Loucy (cell line): ENCODE measurements around the gene LMNTD1.

Experiments
- H2AFZ ChIP-seq: fragments of 200-600 bp; sonication (generic); 2 replicates; pipeline ENCODE4 v1.6.0; 2016; ENCODE audit warnings: antibody characterized with exemption, mild to moderate bottlenecking, low read length, moderate library complexity
- H3F3A ChIP-seq: fragments of 200-600 bp; 2 replicates; pipeline ENCODE4 v1.6.0; 2016; ENCODE audit warnings: antibody characterized with exemption, low read depth, mild to moderate bottlenecking
- H3K27me3 ChIP-seq: fragments of 200-600 bp; sonication (generic); 2 replicates; pipeline ENCODE4 v1.6.1; 2014; ENCODE audit warnings: low read length, mild to moderate bottlenecking; ENCODE audit not compliant: insufficient read depth, poor library complexity, severe bottlenecking
- H3K36me3 ChIP-seq: fragments of 200-600 bp; sonication (generic); 2 replicates; pipeline ENCODE4 v1.6.1; 2016; ENCODE audit warnings: low read length; ENCODE audit not compliant: insufficient read depth
- H3K4me1 ChIP-seq: fragments of 200-600 bp; sonication (generic); 2 replicates; pipeline ENCODE4 v1.5.1; 2014; ENCODE audit warnings: low read length, mild to moderate bottlenecking; ENCODE audit not compliant: insufficient read depth, poor library complexity, severe bottlenecking
- H3K4me2 ChIP-seq: fragments of 200-600 bp; sonication (generic); 2 replicates; pipeline ENCODE4 v1.6.0; 2014; ENCODE audit warnings: antibody characterized with exemption, low read length, low read depth, mild to moderate bottlenecking; ENCODE audit not compliant: poor library complexity, severe bottlenecking
- H3K4me3 ChIP-seq: fragments of 200-600 bp; sonication (generic); 2 replicates; pipeline ENCODE4 v1.5.1; 2014; ENCODE audit warnings: low read length, mild to moderate bottlenecking, mixed read lengths; ENCODE audit not compliant: poor library complexity, severe bottlenecking
- H3K79me2 ChIP-seq: fragments of 200-600 bp; sonication (generic); 2 replicates; pipeline ENCODE4 v1.6.1; 2014; ENCODE audit warnings: low read length; ENCODE audit not compliant: insufficient read depth
- H3K9ac ChIP-seq: fragments of 200-600 bp; sonication (generic); 2 replicates; pipeline ENCODE4 v1.6.0; 2014; ENCODE audit warnings: mild to moderate bottlenecking, low read depth, low read length, moderate library complexity; ENCODE audit not compliant: poor library complexity, severe bottlenecking
- H3K9me2 ChIP-seq: fragments of 200-600 bp; sonication (generic); replicated peaks from 2 replicates; pipeline ENCODE4 v1.6.1; 2016; ENCODE audit warnings: low read depth, low read length, mixed read lengths
- H3K9me3 ChIP-seq: fragments of 200-600 bp; sonication (generic); 2 replicates; pipeline ENCODE4 v1.6.1; 2014; ENCODE audit warnings: mild to moderate bottlenecking, antibody characterized with exemption, low read length, low read depth; ENCODE audit not compliant: insufficient read depth
- H4K20me1 ChIP-seq: fragments of 200-600 bp; sonication (generic); 2 replicates; pipeline ENCODE4 v1.6.0; 2014; ENCODE audit warnings: antibody characterized with exemption, low read length, mild to moderate bottlenecking; ENCODE audit not compliant: insufficient read depth, poor library complexity, severe bottlenecking
- CTCF ChIP-seq: fragments of 200-600 bp; sonication (generic); conservative IDR thresholded peaks from 2 replicates; pipeline ENCODE4 v1.5.1; 2014; ENCODE audit warnings: mild to moderate bottlenecking, antibody characterized with exemption, low read length
- EZH2phosphoT487 ChIP-seq: fragments of 200-600 bp; IDR thresholded peaks from 2 replicates; pipeline ENCODE4 v1.6.1; 2018; ENCODE audit warnings: antibody characterized with exemption, mild to moderate bottlenecking, moderate library complexity, borderline replicate concordance

The LMNTD1 gene

GRCh38 chr12:25566202-25566949, 13.3 kb upstream of the LMNTD1 start:
- Histone ChIP-seq H3K4me1 (no peaks in the 10 kb centered on the region), H3K9ac (no peak overlapping the region), H3F3A (no peaks in the 10 kb centered on the region), H2AFZ (no peak overlapping the region), H3K9me2 (no peaks in the 10 kb centered on the region), H3K4me2 (no peak overlapping the region), H3K27me3 (no peaks in the 10 kb centered on the region), H3K9me3 (peaks cover 4% of the 10 kb centered on the region; the same call in 1 of the 2 replicates), H3K36me3 (no peaks in the 10 kb centered on the region), H3K79me2 (no peaks in the 10 kb centered on the region), H3K4me3 (no peak overlapping the region), H4K20me1 (no peaks in the 10 kb centered on the region)
- TF ChIP-seq CTCF: no peak
- TF ChIP-seq EZH2phosphoT487: no peak

- no peaks in the 10 kb centered on the region for H3F3A ChIP-seq
- H3K9me3 ChIP-seq: no peaks in the 10 kb centered on the region
- no peaks in the 10 kb centered on the region for H3K27me3 ChIP-seq
- H3K4me2 ChIP-seq: no peak overlapping the region
- no peaks in the 10 kb centered on the region for H4K20me1 ChIP-seq
- H3K9ac ChIP-seq: no peak overlapping the region
- H3K4me3 ChIP-seq: no peak overlapping the region
- H2AFZ ChIP-seq: no peak overlapping the region
- no peaks in the 10 kb centered on the region for H3K36me3 ChIP-seq
- no peaks in the 10 kb centered on the region for H3K79me2 ChIP-seq
- no peaks in the 10 kb centered on the region for H3K9me2 ChIP-seq
- no peak for TF ChIP-seq CTCF
- no peak for TF ChIP-seq EZH2phosphoT487
- peaks cover 8% of the 10 kb centered on the region for H3K4me1 ChIP-seq
Measured at GRCh38 chr12:25558586-25558985, 5.5 kb upstream of the LMNTD1 start.

- H3K9me3 ChIP-seq: no peaks in the 10 kb centered on the region
- no peak overlapping the region for H2AFZ ChIP-seq
- no peak overlapping the region for H3K9ac ChIP-seq
- no peak overlapping the region for H3K4me2 ChIP-seq
- H3K4me3 ChIP-seq: no peak overlapping the region
- H3K9me2 ChIP-seq: no peaks in the 10 kb centered on the region
- H3K4me1 ChIP-seq: peaks cover 8% of the 10 kb centered on the region
- H4K20me1 ChIP-seq: no peaks in the 10 kb centered on the region
- H3K79me2 ChIP-seq: no peaks in the 10 kb centered on the region
- no peak for TF ChIP-seq EZH2phosphoT487
- TF ChIP-seq CTCF: peak; percentile 78
- H3K36me3 ChIP-seq: no peaks in the 10 kb centered on the region
- no peaks in the 10 kb centered on the region for H3K27me3 ChIP-seq
- no peaks in the 10 kb centered on the region for H3F3A ChIP-seq
Measured at GRCh38 chr12:25557830-25558436, 4.8 kb upstream of the LMNTD1 start.
